Measurements from ENCODE around the gene TM9SF2.
"Not testable (repeated sequence)": the region's sequence is repeated elsewhere in the genome, so short reads cannot be mapped to it uniquely, and the experiment has no call there.

TM9SF2 gene

DNA sequence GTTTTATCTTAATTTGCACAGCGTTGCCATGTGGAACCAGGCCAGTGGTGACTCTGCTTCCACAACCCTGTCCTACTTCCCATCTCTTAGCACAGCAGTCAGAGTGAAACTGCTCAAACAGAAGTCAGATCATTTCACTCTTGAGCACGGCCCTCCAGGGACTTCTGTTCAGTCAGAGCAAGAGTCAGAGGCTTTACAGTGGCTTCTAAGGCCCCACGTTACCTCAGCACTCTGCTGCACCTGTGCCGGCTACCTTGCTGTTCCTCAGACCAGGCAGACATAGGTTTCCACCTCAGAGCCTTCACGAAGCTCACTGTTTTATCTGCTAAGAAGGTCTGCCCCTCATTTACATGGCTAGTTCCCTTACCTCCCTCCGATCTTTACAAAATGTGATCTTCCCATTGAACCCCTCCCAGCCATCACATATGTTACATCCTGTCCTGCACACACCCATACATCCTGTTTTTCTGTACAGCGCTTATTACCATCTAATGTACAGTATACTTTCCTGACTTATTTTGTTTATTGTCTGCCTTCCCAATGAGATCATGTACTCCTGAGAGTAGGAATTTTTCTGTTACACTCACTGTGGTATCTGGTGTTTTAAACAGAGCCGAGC, 41.6 kb downstream of the TM9SF2 start:
- DNase-seq, result no peak

DNA sequence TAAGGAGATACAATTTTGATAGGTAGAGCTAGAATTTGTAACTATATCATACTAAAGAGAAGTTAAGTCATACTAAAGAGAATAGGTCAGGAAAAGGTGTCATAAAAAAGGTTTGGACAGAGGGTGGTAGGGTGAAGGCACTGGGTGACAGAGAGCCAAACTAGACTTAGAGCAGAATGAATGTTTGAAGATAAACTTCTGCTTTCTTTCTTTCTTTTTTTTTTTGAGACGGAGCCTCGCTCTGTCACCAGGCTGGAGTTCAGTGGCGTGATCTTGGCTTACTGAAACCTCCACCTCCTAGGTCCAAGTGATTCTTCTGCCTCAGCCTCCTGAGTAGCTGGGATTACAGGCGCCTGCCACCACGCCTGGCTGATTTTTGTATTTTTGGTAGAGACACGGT, 44.1 kb downstream of the TM9SF2 start:
- no peak for DNase-seq

DNA sequence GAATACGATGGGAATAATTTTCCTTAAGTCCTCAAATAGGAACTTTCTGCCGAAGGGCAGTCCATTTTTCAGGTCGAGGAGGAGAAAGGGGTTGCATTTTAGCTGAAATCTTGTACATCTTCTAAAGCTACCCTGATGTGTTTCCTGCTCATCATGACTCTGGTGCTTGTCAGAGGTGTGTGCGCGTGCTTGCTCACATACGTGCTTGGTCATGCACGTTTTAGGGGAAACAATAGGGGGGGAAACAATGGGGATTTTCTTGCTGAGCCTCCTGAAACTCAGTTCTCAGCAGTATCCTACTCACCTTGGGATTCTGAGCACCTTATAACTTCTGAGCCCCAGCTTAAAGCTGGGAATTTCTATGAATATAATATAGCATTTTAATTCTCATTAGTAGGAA, 44.7 kb downstream of the TM9SF2 start:
- DNase-seq, result no peak

DNA sequence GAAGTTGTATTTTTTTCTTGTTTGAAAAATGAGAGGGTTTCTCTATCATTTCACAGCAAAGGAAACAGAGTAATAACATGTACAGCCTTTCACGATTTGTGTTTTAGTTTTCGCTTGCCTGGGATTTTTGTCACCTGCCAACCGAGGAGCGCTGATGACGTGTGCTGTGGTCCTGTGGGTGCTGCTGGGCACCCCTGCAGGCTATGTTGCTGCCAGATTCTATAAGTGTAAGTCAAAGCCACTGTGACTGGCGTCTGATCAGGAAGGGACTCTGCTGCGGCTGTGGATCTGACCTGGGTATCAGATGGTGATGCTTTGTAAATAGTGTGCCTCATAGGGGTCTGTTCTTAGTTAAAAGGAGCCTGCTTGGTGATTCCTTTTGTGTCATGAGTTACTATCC, 45.6 kb downstream of the TM9SF2 start:
- DNase-seq, result no peak

DNA sequence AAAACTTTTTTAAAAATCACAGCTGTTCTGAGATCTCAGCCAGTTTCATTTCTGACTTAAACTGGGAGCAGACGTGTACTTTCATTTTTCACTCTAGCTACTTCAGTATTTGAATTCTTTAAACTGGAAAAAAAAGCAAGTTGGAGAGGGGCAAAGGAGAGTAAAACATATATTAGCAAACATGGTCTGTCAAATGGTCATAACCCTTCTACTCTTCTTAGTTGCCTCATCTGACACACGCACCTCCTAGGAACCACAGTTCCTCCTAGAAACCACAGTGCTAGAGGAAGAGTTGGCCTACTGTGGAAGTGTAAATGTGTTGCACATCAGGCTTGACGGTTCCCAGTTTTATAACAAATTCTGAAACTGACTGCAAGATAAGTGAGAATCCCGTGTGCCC, 47.2 kb downstream of the TM9SF2 start:
- no peak for DNase-seq

DNA sequence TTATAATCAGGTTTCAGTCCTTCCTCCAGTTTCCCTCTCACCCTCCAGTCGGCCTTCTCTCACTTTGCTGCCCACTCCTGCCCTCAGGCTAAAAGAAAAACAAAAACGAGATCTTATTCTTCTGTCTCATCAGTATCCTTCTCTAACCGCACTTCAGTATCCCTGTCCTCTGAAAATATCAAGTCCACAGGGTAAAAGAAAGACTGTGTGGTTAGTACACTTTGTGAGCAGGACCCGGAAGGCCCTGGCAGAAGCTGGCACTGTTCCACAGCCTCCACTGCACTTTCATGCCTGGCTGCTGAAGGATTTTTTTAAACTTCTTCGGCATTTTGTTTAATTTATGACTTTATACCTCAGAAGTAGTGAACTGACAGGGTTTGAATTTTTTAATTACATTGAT, 51.8 kb downstream of the TM9SF2 start:
- no peak for DNase-seq

DNA sequence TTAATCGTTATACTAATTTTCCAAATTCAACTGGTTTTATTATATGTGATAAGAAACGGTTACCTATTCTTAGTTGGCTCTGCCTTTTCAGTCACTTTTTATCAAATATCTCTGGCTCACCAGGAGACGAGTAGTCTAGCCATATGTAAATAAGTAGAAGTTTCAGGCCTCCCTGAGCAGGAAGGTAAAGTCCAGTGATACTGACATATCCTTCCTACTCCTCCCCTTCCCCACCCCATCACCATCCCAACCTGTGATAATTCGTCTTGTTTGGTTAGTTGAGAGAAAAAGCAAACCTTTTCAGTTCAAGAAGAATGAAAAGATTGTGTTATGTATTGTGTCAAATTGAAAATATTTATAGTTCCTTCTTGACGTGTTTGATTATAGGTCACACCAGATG, 53.9 kb downstream of the TM9SF2 start:
- DNase-seq, result no peak

DNA sequence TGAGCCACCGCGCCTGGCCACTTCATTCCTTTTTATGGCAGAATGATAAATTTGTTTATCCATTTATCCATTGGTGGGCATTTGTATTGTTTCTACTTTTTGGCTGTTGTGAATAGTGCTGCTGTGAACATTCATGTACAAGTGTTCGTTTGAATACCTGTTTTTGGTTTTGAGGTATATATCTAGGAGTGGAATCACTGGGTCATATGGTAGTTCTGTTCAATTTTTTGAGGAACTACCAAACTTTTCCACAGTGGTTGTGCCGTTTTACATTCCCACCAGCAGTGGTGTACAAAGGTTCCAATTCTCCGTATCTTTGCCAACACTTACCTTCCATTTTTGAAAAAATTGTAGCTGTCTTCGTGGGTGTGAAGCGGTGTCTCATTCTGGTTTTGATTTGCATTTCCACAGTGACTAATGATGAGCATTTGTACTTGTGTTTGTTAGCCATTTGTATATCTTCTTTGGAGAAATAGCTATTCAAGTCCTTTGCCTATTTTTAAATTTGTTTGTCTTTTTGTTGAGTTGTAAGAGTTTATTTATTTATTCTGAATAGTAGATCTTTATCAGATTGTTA, 55.7 kb downstream of the TM9SF2 start:
- DNase-seq, result no peak

DNA sequence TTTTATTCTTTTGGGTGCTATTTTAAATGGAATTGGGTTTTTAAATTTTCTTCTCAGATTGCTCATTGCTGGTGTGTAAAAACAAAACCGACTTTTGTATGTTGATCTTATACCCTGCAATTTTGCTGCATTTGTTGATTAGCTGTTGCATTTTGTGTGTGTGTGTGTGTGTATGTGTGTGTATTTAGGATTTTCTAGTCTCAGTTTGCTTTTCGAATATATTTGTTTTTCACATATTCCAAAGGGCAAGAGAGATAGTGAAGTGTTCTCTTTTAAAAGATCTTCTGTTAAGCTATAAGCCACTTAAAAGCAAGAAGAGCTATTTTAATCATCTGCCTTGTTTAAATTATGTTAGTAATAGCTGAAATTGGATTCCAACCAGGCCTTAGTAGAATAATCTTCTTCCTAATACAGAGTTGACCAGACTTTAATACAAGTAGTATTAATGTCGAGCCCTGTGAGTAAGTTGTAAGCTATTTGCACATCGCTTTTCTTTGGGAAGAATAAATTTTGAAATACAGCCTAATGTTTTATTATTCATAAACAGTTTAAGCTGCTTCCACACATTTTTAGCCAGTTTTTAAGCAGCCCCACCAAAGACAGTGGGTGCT, 57.4 kb downstream of the TM9SF2 start:
- DNase-seq, result no peak

DNA sequence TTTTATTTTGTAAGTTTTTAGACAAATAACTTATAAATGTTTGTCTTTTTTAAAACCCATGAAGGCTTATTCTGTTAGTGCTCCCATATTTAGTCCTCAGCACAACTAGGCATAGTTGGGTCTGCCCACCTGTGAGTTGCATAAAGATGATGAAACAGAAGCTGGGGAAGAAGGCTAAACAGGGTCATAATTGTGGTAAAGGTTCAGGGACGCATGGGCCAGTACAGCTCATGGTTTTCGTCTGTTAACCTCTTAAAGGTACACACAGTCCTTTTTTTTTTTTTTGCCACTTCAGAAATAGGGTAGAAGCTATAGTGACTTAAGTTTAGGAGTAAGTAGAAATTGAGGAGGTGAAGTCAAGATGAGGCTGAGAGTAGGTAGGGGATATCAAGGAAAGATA, 58.3 kb downstream of the TM9SF2 start:
- DNase-seq, result no peak

DNA sequence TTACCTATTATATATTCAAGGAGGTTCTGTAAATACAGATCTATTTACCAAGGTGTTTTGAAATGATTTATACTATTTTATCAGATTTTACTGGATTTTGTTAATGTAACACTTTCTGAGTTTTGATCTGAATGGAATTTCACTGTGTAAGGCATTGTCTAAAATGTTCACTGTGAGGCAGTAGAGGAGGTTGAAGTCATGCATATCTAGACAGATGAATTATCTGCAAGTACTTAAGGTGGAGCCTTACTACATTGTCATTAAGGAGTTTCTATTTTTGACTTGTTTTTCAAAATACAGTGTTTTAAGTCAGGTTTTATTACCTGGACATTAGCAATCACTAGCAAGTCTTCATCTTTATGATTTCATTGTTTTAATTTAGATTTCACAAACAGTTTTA, 62.1 kb downstream of the TM9SF2 start:
- no peak for DNase-seq

DNA sequence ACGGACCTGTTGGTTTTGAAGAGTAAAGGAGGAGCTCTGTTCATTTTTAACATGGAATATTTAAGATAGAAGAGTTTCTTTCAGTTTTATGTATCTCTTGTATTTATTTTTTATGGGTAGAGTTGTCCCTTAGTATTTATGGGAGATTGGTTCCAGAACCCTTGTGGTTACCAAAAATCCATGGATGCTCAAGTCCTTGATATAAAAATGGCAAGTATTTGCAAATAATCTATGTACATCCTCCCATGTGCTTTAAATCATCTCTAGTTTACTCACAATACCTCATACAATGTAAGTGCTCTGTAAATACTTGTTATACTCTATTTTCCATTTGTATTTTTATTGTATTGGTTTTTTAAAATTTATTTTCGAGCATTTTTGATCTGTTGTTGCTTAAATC, 63.1 kb downstream of the TM9SF2 start:
- DNase-seq, result no peak

DNA sequence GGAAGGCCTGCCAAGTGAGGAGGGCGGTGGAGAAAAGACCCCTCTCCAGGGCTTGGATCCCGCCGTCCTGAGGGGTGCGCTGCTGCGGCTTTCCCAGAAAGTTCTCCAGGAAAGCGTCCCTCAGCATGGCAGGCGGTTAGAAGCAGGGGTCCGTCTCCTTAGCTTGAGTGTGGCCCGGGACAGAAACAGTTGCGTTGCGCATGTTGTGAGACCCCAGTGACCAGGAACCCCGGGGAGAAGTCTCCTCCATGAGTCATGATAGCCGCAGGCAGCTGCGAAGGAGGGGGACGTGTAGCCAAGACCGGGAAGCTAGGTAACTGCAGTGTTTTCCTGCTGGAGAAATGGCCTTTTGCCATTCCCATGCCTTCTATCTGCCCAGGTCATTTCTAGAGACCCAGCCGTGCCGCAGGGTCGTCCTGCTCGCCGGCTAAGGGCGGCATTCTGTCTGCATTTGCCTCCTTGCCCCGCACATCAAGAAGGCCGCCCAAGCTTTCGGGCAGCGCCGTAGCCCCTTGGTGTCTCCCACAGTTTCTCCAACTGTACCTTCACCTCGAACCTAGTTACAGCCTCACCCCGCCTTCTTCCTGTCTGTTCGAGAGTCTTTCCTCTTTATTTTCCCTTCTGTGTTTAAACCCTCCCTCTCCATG, 64.3 kb downstream of the TM9SF2 start:
- no peak for DNase-seq

DNA sequence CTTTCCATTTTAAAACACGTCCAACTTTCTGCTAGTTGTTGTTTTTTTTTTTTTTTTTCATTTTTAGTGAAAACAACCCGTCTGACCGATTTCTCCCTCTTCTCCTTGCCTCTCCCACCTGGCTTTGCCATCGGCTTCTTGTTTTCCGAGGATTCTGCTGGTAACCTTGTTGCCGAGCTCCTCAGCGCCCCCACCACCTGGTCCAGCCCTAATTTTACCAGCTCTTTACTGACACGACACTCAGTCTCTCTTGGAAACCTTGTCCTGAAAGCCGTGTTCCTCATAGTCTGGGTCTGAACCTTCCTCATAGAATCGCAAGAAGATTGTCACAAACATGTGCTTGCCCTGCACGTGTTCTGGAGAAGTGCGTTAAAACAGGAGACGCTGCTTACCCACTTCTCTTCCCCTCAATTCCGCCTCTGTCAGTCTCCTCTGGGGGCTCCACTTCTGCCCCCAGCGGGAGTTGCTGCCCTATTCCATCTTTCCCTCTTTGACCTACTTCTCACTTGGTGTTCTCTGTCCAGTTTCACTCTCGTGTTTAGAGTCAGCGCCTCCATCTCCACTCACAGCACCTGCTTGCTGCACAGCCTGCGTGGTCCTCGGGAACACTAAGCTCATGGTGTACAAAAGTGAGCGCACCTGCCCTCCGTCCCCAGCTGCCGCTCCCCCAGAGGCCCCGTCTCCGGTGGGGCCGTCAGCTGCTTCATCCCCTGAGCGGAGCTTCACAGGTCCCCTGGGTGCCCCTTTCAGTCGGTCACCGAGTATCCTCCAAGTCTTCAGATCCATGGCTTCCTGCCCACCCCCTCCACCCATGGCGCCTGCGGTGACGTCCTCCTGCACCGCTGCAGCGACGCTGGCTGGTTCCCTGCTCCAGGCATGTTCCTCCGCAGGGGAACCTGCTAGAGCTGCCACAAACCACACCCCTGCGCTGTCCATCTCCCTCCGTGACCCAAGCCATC, 65.1 kb downstream of the TM9SF2 start:
- DNase-seq, result no peak

DNA sequence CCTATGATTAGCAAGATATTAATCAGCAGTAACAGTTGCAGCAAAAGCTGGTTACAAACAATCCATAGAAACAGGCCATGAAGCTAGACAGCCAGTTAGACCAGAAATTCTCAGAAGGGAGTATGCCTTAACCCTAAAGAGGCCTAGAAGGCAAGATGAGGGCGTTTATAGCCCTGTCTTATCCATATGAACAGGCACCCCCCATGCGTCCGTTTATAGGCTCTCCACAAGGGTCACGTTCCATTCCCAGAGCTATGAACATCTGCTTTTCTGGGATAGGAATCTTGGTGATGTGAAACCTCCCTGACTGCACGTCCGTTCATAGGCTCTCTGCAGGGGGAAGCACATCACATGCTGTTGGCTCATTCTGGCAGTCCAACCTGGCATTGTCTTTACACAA, 67.6 kb downstream of the TM9SF2 start:
- not testable (repeated sequence) for DNase-seq

DNA sequence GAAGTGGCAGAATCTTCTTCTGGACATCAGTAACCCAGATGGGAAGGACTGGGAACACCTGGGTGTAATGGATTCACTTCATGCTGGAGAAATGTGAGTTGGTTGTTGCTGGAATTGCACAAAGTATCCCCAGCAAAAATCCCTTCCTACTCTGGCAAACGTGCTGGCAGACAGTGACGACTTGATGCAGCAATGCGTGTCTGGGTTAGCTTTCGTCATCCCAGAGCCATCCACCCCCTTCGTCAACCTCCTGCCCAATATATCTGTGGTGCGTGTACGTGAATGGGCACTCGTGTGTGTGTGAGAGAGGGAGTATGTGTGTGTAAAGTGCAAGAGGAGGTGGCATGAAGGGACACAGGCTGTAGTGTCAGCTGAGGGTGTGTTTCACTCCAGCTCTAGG, 70.9 kb downstream of the TM9SF2 start:
- no peak for DNase-seq

DNA sequence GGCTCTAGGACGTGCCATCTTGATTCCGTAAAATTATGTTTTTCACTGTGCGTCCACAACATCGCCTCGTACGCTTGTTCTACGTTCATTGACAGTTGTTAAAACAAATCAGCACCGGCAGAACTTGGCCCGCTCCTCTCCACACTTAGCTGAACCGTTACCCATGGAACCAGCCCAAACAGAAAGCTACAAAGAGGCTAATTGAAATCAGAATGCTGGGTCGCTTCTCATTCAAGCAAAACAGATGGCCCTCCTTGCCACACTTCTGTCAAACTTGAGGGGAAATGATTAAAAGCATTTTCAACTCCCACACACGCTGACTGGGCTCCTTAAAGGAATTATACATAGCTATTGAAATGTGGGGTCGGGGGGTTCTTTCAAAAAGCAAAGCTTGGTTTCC, 71.6 kb downstream of the TM9SF2 start:
- DNase-seq, result no peak

DNA sequence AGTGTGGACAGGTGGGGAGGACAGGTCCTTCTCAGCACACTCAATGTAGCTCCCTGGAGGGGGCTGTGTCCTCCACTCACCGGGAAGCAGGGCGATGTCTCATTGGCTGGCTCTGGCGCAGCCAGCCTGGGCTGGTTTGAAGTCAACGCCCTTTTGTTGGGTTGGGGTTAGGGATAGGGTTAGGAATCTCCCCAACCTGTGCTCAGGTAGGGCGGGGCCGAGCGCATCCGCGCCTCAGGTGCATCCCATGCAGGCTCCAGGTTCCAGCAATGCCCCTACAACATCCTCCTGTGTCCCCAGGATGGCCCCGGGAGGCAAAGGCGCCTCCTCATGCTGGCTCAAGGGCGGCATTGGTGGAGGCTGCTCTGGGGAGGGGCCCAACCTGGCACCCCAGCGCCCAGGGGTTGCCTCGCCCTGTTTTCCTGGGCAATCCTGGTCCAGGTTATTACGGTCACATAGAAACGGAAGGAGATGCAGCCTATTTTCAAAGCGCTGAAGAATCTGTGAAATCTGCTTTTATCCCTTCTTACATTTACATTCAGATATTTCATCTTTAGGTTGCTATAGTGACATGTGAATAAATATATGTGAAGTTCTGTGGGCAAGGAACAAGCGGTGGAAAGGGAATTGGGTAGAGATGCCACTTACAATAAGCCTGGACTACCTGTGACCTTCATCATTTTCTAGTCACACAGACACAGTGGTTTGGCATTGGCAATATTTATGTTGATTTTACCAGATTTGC, 74.3 kb downstream of the TM9SF2 start:
- no peak for DNase-seq

DNA sequence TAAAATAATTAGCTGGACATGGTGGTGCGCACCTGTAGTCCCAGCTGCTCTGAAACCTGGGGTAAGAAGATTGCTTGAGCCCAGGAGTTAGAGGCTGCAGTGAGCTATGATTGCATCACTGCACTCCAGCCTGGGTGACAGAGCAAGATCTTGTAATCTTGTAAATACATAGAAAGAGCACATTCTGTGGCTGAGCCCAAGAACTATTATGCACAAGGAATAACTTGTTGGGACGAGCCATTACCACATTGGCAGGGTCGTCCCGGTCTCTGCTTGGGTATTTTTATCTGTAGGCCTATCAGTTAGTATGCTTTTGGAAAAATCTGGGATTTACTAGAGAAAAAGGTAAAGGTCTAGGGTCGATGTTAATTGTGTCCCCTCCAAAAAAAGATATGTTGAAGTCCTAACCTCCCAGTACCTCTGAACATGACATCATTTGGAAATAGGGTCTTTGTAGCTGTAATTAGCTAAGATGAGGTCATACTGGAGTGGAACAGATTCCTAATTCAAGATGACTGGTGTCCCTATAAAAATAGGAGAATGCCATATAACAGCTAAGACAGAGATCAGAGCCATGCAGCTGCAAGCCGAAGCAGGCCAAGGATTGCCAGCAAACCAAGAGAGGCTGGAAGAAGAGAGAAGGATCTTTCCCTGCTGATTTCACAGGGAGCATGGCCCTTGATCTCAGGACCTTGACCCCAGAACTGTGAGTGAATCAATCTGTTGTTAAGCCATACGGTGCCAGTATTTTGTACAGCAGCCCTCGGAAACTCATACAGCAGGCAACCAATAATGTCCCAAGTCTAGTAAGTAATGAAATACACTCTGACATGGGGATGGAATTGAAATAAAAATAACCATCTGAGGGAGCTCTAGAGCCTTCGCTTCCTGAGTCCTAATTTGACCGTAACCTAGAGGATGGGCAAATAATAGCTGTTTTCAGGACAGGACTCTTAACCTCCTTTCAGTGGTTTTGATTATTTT, 77.0 kb downstream of the TM9SF2 start:
- DNase-seq, result no peak

DNA sequence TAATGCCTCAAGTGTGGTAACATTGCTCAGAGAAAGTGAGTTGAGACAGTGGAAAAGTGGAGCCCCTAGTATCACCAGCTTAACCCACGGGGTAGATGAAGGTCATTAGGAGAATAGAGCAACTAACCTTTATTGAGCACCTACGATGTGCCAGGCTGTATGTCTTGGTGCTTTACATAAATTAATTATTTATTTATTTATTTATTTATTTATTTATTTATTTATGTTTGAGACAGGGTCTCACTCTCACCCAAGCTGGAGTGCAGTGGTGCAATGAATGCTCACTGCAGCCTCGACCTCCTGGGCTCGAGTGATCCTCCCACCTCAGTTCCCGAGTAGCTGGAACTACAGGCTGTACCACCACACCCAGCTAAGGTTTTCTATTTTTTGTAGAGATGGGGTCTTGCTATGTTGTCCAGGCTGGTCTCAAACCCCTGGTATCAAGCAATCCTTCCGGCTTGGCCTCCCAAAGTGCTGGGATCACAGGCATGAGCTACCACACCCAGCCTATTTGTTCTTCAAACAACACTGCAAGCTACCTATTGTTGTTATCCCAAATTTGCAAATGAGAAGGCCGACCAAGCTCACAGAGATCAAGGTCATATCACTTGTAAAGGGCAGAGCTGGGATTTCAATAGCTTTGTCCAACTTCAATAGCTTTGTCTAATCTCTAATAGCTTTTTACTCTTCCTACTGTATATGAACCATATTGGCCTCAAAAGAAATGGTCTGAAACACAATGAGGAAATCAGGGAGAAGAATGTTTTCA, 79.4 kb downstream of the TM9SF2 start:
- no peak for DNase-seq
